Panc1 (cell line): Measurements from ENCODE around the gene RPUSD4.

Experiments
- CTCF ChIP-seq: fragments of 450-650 bp; IDR thresholded peaks from 2 replicates; pipeline ENCODE4 v1.5.1; 2017; ENCODE audit warnings: mild to moderate bottlenecking
- REST ChIP-seq, 2 experiments: IDR thresholded peaks; 2 replicates each; pipeline ENCODE4 v1.6.1; 2011 to 2012; ENCODE audit warnings: low read depth in 2 of 2, control low read depth in 1 of 2, low read length in 1 of 2, mild to moderate bottlenecking in 1 of 2, moderate library complexity in 1 of 2; ENCODE audit not compliant: insufficient read depth in 1 of 2
- TCF7L2 ChIP-seq: IDR thresholded peaks from 2 replicates; pipeline ENCODE4 v1.6.1; 2011; ENCODE audit warnings: mild to moderate bottlenecking, low read depth, low read length, inconsistent platforms

GRCh38 chr11:126162306-126163030, 49.0 kb downstream of the RPUSD4 start:
- TF ChIP-seq CTCF (no peak), REST (IDR thresholded peaks at IDR 0.05; ENCODE audit: insufficient read depth in 1 of 2, low read depth in 2 of 2, low read length in 1 of 2) (no peak), TCF7L2 (no peak)
